HG03460 (cell line): ENCODE results near the gene SPACA4.
"Not testable (repeated sequence)": the region's sequence is repeated elsewhere in the genome, so short reads cannot be mapped to it uniquely, and the experiment has no call there.

Source experiments
- ATAC-seq: cut with Tn5 transposase; IDR thresholded peaks from one replicate; pipeline ENCODE4 v1.9.1; 2021; ENCODE audit not compliant: unreplicated experiment

Gene SPACA4

DNA sequence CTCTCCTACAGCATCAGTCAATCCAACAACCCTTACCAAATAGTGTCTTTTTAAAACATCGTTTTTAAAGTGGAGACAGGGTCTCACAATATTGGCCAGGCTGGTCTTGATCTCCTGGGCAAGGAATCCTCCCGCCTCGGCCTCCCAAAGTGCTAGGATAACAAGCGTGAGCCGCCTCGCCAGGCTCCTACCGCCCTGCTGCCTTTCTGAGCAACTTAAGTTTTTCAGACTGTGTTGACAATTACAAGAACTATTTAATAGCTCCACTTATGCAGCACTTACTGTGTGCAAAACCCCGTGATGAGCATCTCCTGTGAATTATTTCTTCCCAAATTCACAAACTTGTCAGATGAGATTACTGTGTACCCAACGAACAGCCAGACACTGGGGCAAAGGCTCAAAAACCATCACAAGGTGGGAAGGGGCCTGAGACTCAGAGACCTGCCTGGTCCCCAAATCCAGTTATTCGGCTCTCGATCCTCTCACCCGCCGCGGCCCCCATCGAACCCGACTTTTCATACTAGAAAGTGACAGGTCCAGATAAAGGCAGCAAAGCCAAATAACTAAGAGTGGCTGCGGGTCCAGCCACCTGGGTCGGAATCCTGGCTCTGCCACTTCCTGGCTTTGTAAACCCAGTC, 11.9 kb downstream of the SPACA4 start:
- no peak for ATAC-seq

DNA sequence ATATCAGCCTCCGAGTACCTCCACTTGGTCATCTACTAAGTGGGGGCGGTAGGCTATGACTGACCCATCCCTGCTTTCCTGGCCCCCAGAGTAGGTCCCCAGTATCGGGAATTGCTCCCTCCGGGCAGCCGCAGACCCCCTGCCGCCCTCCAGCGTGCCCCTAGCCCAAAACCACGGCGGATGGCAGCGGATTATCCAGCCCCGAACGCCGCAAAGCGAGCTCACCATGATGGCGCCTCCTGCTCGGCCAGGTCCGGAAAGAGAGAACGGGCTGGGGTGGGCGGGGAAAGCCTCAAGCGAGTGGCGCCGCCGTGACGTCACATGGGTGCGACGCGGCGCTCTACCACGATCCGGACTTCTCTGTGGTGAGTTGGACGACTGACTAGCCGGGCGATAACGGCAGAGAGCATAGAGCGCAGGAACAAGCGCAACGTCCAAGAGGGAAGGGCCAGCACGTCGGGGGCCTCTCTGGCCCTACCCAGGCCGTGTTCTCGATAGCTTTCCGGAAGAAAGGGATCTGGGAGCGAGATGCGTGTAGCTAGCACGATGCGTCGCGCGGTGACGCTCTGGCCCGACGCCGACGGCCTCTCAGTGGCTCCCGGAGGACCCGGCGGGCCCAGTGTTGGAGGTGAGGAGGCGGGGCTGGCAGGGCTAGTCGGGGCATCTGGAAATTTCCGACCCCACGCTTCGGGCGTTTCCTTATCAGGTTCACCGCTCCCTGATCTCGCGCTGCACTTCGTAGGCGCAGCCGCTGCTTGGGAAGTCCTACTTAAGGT, 12.6 kb downstream of the SPACA4 start, which contains the start of the genes RPL18 and SPHK2:
TSS of gene RPL18 (minus strand) at position 263 of the 776 bp plus-strand sequence. CDS start at position 228, 35 bp downstream.
TSS of gene SPHK2 (plus strand) at position 591 of the 776 bp plus-strand sequence. CDS start 1,009 bp downstream, outside the sequence.
- peak; percentile 75 for ATAC-seq

DNA sequence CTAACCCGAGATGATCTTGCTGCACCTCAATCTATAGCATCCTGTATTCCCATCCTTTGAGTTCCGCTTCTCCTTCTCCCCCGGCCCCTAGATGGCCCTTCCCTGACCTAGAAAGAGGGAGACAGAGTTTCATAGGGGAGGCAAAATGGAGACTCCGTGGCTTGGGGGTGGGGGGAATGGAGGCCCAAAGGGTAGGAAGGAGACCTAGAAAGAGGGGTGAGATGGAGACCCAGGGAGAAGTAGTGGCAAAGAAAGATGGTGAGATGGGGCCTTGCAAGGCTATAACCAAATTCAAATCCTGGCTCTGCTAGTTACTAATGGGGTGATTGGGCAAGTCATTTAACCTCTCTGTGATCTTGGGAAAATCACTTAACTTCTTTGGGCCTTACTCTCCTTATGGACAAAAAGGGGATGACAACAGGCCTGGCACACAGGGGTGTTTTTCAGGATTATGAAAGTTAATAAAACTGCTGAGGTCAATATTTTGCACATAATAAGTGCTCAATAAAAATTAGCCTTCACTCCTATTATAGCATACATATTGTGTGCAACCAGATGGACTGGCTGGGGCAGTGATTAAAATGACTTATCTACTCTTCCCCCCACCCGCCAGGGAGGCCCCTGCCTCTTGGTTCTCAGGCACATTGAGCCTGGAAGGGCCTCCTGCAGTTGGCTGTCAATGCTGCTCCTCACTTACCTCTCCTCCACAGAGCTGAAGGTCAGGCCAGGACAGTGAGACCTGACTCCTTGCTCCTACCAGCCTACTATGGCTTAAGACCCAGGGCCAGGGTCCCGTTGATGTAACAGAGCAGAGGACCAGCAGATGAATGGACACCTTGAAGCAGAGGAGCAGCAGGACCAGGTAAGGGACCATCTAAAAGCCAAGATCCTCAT, 13.4 kb downstream of the SPACA4 start:
- no peak for ATAC-seq

DNA sequence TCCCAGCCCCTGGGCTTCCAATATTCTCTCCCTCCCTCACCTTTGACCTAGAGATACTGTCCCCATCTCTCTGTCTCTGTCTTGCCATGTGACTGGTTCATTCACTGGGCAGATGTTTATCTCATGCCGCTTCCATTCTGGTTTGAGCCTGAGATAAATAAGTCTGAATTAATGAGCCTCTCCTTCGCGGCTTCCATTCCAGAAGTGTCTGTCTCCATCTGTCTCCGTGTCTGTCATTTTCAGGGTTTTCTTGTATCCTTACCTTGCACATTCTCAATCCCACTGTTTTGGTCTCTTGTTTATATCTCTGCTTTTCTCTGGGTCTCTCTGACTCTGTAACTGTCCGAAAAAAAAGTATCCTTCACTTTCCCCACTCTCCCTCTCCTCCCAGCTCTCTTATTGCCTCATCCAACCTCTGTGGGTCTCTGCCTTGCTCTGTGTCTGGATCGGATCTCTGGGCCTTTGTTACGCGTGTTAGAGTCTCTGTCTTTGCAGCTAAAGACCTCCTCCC, 17.1 kb downstream of the SPACA4 start:
- no peak for ATAC-seq

DNA sequence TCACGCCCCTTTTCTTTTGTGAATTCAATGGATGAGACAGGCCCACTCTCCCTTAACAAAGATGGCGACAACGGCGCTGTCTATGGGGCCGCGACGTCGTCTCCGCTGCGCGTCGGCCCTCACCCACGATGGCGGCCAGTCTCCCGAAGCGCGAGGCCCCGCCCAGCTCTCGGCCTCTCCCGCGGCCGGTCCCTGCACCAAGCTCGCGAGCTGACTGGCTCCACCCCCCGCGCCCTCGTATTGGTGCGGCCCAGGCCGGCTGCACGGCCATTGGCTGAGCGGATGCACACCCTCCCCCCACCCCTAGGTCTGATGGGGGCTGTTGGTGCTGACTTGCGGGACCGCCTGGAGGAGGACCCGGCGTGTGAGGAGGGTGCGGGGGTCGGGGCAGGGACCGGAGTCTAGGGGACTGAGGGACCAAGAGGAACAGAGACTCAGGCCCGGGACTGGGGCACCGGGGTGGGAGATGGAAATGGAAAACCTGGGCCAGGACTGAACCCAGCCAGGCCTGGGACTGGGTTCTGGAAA, 17.6 kb downstream of the SPACA4 start:
- peak; percentile 60 for ATAC-seq

DNA sequence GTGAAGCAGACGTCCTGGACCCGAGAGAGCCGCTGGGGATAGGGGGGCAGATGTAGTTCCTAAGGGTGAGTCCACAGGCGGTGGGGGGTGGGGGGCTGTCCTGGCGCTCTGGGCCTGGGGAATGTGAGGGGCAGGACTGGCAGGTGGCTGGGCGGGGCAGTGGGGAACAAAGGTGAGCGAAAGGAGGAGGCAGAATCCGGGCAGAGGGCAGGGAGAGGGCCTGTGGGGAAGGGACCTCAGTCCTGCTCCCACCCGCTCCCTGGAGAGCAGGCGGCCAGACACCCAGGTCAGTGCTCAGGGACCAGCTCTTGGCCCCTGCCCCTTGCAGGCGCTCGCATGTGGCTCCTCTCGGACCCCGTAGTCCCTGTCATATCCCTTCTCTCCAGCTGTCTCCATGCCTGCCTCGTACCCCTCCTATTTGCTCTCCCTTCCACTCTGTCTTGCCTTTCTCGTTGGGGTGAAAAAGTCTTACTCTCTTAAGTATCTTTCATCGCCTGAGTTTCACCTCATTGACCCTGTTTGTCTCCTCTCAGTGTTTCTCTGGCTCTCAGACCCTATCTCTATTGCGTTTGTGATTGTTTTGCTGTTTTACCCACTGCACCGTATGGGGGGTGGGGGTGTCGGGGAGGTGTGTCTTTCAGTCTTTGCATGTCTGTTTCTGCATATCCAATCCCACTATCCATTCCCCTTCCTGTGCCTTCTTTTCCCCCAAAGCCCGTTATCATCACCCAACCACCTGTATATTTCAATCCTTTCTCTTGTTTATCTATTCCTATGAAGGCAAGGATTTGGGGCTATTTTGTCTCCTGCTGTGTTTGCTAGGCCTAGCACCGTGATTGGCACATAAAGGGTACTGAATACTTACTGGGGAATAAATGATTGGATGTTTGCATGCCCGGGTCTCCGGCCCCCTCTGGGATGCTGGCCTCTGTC, 18.5 kb downstream of the SPACA4 start:
- ATAC-seq = no peak

DNA sequence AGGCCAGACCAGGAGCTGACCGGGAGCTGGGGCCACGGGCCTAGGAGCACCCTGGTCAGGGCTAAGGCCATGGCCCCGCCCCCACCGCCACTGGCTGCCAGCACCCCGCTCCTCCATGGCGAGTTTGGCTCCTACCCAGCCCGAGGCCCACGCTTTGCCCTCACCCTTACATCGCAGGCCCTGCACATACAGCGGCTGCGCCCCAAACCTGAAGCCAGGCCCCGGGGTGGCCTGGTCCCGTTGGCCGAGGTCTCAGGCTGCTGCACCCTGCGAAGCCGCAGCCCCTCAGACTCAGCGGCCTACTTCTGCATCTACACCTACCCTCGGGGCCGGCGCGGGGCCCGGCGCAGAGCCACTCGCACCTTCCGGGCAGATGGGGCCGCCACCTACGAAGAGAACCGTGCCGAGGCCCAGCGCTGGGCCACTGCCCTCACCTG, 19.4 kb downstream of the SPACA4 start:
- ATAC-seq = no peak

DNA sequence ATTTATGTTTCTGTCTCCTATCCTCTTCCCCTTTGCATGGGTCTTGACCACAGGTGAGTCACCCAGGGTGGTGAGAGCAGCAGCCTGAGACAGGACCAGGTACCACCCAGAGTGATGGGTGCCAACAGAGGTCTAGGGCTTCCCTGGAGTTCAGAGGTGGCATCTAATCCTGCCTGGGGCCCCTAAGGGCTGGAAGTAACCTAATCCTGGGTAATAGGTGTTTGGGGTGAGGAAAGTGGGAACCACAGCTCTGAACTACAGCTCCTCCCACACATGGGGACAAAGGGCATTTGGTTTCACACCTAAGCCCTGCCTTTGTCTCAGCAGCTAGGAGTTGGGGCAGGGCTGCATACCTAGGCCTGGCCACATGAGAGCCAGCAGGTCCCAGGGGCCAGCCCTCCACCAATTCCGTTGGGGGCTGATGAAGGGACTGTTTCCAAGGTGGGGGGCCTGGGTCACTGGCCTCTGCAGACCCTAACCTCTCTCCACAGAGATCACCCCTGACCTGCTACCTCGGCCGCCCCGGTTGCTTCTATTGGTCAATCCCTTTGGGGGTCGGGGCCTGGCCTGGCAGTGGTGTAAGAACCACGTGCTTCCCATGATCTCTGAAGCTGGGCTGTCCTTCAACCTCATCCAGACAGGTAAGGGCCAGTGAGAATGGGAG, 20.8 kb downstream of the SPACA4 start:
- ATAC-seq = no peak

DNA sequence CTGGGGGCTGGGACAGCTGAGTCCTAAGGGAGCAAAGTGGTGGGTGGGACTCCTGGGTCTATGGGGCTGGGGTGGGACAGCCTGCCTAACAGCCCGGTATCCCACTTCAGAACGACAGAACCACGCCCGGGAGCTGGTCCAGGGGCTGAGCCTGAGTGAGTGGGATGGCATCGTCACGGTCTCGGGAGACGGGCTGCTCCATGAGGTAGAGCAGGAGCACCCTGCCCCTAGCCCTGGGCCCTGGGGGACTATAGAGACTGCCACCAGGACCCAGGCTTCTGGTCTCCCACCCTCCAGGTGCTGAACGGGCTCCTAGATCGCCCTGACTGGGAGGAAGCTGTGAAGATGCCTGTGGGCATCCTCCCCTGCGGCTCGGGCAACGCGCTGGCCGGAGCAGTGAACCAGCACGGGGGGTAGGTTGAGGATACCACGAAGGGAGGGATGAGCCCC, 21.3 kb downstream of the SPACA4 start:
- ATAC-seq = no peak

DNA sequence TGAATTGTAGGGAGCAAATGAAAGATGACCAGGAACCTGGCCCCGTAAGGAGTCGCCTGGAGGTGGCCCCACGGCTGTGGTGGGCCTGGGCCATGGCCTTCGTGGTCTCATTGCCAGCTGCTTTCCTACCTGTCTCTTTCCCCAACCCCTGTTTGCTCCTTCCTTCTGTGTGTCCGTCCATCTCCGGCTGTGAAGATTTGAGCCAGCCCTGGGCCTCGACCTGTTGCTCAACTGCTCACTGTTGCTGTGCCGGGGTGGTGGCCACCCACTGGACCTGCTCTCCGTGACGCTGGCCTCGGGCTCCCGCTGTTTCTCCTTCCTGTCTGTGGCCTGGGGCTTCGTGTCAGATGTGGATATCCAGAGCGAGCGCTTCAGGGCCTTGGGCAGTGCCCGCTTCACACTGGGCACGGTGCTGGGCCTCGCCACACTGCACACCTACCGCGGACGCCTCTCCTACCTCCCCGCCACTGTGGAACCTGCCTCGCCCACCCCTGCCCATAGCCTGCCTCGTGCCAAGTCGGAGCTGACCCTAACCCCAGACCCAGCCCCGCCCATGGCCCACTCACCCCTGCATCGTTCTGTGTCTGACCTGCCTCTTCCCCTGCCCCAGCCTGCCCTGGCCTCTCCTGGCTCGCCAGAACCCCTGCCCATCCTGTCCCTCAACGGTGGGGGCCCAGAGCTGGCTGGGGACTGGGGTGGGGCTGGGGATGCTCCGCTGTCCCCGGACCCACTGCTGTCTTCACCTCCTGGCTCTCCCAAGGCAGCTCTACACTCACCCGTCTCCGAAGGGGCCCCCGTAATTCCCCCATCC, 22.1 kb downstream of the SPACA4 start:
- no peak for ATAC-seq

DNA sequence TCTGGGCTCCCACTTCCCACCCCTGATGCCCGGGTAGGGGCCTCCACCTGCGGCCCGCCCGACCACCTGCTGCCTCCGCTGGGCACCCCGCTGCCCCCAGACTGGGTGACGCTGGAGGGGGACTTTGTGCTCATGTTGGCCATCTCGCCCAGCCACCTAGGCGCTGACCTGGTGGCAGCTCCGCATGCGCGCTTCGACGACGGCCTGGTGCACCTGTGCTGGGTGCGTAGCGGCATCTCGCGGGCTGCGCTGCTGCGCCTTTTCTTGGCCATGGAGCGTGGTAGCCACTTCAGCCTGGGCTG, 22.7 kb downstream of the SPACA4 start:
- no peak for ATAC-seq

DNA sequence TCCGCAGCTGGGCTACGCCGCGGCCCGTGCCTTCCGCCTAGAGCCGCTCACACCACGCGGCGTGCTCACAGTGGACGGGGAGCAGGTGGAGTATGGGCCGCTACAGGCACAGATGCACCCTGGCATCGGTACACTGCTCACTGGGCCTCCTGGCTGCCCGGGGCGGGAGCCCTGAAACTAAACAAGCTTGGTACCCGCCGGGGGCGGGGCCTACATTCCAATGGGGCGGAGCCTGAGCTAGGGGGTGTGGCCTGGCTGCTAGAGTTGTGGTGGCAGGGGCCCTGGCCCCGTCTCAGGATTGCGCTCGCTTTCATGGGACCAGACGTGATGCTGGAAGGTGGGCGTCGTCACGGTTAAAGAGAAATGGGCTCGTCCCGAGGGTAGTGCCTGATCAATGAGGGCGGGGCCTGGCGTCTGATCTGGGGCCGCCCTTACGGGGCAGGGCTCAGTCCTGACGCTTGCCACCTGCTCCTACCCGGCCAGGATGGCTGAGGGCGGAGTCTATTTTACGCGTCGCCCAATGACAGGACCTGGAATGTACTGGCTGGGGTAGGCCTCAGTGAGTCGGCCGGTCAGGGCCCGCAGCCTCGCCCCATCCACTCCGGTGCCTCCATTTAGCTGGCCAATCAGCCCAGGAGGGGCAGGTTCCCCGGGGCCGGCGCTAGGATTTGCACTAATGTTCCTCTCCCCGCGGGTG, 23.2 kb downstream of the SPACA4 start:
- no peak for ATAC-seq

DNA sequence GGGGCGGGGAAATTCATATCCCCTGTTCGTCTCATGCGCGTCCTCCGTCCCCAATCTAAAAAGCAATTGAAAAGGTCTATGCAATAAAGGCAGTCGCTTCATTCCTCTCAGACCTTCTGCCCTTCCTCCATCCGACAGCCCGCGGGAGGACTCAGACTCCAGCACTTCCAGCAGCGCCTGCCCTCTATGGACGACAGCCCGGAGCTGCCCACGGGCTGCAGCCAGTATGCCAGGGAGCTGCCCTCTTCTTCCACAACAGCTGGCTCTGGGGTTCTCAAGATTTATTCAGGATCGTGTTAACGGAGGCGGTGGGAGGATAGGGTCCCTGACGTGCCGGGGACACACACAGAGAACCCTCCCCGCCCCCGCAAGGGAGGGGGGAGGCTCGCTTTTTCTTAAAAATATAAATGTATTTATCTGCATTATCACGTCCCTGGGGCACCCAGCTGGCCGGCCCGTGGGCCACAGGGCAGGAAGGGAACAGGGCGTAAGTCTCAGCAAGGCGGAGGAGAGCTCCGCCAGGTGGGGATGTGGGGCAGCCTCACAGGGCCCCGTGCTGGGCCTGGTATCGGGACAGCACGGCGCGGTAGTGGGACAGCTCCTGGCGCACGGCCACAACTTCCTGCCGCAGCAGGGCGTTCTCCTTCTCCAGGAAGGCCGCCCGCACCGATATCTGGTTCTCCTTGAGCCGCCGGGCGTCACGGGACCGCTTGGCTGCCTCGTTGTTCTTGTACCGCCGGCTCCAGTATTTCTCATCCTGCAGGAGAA, 23.9 kb downstream of the SPACA4 start:
- no peak for ATAC-seq

DNA sequence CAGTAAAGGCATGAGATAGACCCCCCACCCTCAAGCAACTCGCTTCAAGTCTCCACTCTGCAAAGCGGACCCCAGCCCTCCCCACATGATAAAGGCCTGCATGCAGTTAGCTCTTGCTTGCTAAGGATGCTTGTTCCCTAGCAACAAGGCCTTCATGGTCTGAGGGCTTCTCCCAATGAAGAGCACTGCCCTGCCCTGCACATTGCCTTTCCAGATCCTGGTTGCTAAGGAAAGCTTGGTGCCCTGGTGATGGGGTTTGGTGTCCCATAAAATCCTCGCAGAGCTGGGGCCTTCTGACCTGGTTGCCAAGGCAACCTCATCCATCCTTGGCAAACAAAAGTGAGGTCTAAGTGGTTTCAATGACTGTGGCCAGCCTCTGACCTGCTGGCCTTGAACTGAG, 24.7 kb downstream of the SPACA4 start:
- no peak for ATAC-seq

DNA sequence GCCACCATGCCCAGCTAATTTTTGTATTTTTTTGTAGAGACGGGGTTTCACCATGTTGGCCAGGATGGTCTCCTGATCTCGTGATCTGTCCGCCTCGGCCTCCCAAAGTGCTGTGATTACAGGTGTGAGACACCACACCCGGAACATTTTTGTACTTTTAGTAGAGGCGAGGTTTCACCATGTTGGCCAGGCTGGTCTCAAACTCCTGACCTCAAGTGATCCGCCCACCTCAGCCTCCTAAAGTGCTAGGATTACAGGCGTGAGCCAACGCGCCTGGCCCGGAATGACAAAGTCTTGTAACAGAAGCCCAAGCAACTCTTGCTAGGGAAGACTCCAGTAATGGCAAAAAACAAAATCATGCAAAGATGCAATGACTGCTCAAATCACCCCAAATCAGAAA, 25.7 kb downstream of the SPACA4 start:
- not testable (repeated sequence) for ATAC-seq

DNA sequence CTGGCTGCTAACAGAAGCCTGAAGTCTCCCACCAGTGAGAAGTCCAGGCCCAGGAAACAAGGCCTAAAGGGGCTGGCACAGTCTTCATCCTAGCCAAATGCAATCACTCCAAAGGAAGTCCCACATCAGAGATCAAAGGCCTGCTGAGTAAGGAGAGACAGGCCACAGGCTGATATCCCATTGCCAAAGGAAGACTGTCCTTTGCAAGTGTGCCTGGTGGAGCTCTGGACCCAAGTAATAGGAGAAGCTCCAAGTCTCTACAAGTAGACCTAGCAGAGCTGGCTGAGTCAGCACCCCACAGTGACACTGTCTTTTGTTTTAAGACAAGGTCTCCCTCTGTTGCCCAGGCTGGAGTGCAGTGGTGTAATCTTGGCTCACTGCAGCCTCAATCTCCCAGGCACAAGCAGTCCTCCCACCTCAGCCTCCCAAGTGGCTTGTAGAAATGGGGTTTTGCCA, 26.2 kb downstream of the SPACA4 start:
- no peak for ATAC-seq
